HG02571 (cell line): ENCODE data around the gene ATRIP.
"Not testable (repeated sequence)": the region's sequence is repeated elsewhere in the genome, so short reads cannot be mapped to it uniquely, and the experiment has no call there.

Source experiments
- ATAC-seq: cut with Tn5 transposase; IDR thresholded peaks from one replicate; pipeline ENCODE4 v1.9.1; 2021; ENCODE audit warnings: mild to moderate bottlenecking, moderate library complexity; ENCODE audit not compliant: unreplicated experiment

Gene ATRIP

DNA sequence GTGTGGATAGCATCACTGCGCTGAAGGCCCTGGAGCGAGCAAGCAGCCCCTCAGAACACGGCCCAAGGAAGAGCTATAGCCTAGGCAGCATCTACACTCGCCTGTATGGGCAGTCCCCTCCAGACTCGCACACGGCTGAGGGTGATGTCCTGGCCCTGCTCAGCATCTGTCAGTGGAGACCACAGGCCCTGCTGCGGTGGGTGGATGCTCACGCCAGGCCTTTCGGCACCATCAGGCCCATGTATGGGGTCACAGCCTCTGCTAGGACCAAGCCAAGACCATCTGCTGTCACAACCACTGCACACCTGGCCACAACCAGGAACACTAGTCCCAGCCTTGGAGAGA lies 20.5 kb downstream of the ATRIP start:
- ATAC-seq: no peak

- ATAC-seq: no peak
Measured at GRCh38 chr3:48467473-48468267, 21.1 kb downstream of the ATRIP start.

DNA sequence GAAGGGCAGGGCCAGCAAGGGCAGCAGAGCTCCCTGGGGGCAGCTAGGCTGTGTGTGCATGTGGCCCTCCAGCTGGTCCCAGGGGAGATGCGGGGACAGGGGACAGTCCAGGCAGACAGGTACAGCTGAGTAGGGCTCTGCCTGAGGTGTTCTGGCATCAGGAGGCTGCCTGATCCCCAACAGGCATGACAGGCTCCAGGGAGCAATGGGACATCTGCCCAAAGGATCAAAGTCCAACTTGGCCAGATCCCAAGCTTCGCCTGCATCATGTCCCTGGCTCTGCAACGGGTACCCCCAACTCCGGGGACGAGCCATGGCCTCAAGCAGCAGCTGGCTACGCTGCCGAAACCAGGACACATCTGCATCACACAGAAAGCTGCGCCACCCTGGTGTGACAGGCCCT lies 21.8 kb downstream of the ATRIP start:
- ATAC-seq: no peak

DNA sequence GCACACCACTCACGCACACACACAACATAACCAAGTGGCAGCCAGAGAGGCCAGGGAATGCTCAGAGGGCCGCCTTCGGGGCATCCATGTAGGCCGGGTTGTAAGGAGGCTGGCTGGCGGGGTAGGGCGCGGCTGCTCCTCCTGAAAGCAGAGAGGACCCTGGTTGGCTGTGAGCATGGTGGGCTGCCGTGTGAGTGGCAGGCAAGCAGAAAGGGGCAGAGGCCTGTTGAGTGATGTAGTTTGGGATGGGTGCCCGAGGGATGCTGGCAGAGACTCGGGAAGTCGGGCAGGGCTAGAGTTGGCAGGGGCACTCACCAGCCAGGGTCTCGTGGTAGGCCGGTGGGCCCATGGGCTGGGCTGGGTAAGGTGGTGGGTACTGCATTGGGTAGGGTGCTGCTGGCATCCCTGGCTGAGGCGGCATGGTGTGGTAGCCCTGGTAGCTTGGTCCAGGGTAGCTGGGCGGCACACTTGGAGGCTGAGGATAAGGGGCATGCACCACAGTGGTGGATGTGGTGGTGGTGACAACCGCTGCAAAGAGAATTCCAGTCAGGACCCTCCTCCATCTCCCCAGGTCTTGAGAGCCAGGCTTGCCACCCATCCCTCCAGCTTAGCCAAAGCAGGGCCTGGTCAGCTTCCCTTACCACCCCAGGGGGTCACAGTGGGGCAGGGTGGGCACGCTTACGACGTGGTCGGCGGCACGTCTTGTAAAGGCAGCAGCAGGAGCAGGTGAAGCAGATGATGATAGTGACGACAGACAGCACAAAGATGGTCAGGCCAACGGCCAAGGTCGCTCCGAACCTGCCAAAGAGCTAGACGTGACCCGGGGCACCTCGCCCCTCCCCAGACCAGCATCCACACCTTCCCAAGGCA lies 22.7 kb downstream of the ATRIP start:
- no peak for ATAC-seq

DNA sequence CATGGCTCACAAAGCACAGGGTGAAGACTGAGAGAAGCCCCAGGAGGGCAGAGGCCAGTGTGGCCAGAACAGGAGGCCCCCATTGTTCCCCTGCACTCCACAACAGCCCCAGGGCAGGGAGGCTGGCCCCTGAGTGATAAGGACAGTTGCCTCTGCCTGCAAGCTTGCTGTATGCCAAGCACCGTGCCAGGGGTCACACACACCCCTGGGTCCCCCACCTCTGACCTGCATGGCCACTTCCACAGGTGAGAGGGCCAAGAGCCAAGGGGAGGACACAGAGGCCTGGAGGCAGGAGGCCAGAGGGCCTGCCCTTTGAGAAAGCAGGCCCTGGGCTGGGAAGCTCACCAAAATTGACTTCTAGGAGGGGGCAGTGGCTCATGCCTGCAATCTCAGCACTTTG lies 23.7 kb downstream of the ATRIP start:
- no peak for ATAC-seq

DNA sequence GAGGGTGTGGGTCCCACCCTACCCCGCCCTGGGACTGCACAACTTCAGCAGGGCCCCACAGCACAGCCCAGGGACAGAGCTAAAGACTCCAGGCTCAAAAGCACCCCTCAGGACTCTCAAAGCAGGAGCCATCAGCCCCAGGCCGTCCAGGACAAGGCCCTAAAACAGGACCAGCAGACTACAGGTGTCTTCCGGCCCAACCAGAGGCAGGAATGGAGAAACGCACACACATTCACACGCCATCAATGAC lies 26.1 kb downstream of the ATRIP start:
- ATAC-seq: no peak

- peak; percentile 80 for ATAC-seq
Measured at GRCh38 chr3:48472923-48473616, 26.5 kb downstream of the ATRIP start.

DNA sequence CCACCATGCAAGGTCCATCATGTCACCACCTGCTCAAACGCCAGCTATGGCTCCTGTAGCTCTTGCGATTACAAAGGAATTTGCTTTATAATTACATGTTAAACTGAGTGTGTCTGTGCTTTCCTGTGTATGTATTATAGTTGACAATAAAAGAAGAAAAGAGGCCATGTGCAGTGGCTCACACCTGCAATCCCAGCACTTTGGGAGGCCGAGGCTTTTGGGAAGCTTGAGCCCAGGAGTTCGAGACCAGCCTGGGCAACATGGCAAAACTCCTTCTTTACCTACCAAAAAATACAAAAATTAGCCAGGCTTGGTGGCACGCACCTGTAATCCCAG lies 27.0 kb downstream of the ATRIP start:
- ATAC-seq: no peak

DNA sequence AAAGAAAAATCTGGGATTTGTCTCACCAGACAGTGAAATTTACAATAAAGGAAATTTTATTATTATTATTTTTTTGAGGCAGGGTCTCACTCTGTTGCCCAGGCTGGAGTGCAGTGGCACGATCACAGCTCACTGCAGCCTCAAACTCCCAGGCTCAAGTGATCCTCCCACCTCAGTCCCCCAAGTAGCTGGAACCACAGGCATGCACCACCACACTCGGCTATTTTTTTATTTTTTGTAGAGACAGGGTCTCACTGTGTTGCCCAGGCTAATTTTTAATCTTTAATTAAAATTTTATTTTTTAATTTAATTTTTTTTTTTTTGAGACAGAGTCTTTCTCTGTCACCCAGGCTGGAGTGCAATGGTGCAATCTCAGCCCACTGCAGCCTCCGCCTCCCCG lies 27.5 kb downstream of the ATRIP start:
- ATAC-seq: not testable (repeated sequence)

DNA sequence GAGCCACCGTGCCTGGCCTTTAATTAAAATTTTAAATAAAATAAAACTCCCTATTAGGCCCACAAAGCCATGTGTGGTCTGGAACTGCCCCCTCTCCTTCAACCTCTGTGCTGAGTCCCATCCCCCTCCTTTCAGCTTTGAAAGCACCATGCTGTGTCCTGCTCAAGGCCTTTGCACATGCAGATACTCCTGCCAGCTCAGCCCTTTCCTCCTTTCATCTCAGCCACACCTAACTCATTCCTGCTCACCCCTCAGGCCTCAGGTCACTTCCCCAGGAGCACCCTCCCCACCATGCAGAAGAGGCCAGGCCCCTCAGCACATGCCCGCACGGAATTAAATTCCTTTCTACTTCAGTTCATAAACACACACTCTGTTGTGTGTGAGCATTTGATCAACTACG lies 28.1 kb downstream of the ATRIP start:
- ATAC-seq: no peak

DNA sequence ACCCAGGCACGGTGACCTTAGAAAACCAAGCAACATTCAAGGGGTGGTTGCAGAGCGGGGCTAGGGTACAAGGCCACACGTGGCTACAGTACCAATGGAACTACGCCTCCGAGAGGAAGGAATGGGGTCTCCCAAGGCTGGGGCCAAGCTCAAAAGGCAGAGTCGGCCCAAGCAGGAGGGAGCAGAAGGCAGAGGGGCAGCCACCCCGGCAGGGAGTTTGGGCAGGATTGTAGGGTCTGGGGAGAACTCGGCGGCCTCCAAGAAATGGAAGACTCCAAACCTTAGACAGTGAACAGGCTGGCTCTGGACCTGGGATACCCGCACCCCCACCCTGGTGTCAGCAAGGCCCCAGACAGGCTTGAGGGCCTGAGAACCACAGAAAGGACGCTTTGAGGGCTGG lies 28.7 kb downstream of the ATRIP start:
- no peak for ATAC-seq

- ATAC-seq: no peak
Measured at GRCh38 chr3:48476426-48477053, 30.0 kb downstream of the ATRIP start.

DNA sequence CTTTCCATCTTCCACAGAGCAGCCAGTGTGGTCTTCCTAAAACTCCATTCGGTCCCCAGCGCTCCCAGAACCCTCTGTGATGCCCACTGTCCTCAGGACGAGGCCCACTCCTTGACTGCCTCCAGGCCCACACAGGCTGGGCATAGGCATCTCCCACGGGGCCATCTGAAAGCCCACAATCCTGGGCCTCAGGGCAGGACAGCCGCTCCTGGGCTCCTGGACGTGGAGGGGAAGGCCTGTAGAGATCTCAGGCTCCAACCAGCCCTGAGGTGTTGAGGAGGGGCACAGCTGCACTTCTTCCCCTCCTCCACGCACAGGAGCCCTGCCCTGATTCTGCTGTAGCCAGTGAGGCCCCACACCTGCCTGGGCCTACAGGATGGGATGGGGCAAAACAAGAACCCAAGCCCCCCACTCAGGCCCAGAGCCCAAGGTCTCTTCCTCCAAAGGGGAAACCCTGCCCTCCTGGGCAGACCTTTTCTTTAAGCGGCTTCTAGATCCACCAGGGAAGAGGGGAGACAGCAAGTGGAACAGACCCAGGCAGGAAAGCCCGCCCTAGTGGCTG lies 31.5 kb downstream of the ATRIP start:
- ATAC-seq: no peak

GRCh38 chr3:48478626-48479555 lies 32.4 kb downstream of the ATRIP start:
- ATAC-seq: no peak

- ATAC-seq: not testable (repeated sequence)
Measured at GRCh38 chr3:48480891-48481290, 34.4 kb downstream of the ATRIP start.

- not testable (repeated sequence) for ATAC-seq
Measured at GRCh38 chr3:48482822-48483221, 36.3 kb downstream of the ATRIP start.

DNA sequence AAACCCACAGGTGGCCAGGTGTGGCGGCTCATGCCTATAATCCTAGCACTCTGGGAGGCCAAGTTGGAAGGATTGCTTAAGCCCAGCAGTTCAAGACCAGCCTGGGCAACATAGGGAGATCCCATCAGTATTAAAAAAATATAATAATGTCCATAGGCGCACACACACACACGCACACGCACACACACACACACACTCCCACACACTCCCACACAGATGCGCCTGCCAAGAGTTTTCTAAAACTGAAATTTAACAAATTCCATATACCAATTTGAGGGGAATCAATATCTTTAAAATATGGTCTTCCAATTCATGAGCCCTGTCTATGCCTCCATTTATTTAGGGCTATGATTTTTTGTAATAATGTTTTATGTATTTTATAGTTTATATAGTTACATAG lies 40.4 kb downstream of the ATRIP start:
- no peak for ATAC-seq

- ATAC-seq: no peak
Measured at GRCh38 chr3:48492461-48493202, 46.1 kb downstream of the ATRIP start.

GRCh38 chr3:48493203-48493501 lies 46.6 kb downstream of the ATRIP start:
- no peak for ATAC-seq

- no peak for ATAC-seq
Measured at GRCh38 chr3:48500656-48501055, 54.1 kb downstream of the ATRIP start.
